ENCODE measurements around the gene TIMM44.

DNA sequence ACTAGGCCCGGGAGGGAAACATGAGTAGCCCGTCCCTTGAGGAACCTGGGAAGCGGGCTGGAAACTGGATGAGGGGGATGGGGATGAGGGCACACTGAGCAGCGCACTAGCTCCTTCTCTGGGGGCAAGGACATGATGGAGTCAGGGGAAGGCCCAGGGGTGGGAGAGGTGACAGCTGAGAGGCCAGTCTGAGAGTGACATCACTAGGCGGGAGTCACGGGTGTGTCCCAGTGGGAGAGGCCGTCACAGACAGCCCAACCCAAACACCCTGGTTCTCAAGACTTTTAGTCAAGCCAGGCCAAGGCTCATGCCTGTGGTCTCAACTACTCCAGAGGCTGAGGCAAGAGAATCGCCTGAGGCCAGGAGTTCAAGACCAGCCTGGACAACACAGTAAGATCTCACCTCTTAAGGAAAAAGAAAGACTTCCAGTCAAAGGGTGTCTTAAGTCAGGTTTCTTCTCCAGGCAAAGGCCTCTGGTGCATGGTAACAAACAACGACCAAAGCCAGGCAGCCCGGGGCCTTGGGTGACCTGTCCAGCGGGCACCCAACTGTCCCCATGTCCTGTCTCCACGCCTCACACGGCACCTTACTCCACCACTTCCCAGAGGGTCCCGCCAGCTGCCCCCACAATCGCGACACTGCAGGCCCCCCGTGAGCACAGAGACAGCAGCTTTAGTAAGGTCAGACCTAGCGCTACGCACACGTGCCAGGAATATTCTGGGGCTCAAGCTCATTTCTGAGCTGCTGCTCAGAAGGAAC, 25.5 kb upstream of the TIMM44 start:
- TF ChIP-seq GATA2 (IDR thresholded peaks at IDR 0.05; ENCODE audit: low read depth, low read length) (no peak), GATA3 (IDR thresholded peaks at IDR 0.05; ENCODE audit: low read depth, low read length) (no peak)

Data from SH-SY5Y (cell line).